Measurements from ENCODE around the gene G0S2.

Gene G0S2, protein sequence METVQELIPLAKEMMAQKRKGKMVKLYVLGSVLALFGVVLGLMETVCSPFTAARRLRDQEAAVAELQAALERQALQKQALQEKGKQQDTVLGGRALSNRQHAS

DNA sequence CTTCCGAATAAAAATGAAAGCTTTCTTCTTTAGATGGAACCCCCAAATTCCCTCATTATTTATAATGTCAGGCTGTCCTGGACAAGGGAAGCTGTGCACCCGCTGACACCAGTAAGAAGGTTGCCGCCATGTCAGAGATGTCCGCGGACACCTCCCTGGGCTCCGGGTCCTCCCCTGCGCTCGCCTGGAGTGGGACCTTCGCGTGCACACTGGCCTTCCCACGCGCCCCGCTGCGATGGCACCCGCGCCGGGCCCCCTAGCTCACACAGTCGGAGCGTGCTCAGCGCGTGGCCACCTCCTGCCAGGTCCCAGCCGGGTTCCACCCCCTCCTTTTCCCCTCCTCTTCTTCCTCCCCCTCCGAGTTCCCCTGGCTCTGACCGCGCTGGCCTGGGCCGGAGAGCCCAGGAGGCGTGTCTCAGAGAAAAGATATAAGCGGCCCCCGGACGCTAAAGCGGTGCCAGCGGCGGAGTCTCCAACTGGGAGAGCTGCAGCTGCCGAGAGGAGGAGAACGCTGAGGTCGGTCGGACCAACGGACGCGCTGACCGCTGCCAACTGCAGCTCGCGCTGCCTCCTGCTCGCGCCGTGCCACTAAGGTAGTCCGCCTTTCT is at the start of gene G0S2:
G0S2 (plus strand) TSS at position 456 of the 608 bp plus-strand sequence. CDS start 273 bp downstream, outside the sequence.
- peak; percentile 68 for DNase-seq (ENCODE audit: low spot score)

GRCh38 chr1:209625791-209626285 is 49.4 kb upstream of the G0S2 start:
- DNase-seq (ENCODE audit: low spot score): no peak

DNA sequence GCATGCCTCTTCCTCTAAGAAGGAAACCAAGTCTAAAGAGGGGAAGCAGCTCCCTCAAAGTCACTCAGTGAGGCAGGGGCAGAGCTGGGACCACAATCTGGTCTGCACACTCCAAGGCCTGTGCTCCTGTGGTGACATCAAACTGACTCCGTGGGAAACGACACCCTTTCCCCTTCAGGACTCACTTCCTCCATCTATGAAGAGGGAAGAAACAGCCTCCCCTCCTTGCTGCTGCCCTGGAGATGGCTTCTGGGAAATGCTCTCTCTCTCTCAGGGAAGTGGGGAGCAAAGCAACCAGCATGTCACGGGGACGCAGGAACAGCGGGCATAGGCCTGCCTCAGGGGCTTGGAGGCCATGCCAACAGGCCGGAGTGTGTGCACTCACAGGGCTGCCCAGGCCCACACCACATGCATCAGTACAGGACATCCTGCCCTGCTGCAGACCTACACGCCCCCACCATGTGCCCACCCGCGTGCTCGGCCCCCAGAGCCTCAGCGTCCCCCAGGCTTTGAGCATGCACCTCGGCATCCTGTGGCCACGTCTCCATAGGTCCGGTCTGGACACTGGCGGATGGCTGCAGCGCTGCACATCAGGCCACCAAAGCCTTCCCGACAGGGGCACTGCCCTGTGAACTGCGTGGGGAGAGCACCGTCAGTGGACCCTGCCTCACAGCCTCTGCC is 48.7 kb upstream of the G0S2 start:
- no peak for DNase-seq (ENCODE audit: low spot score)

DNA sequence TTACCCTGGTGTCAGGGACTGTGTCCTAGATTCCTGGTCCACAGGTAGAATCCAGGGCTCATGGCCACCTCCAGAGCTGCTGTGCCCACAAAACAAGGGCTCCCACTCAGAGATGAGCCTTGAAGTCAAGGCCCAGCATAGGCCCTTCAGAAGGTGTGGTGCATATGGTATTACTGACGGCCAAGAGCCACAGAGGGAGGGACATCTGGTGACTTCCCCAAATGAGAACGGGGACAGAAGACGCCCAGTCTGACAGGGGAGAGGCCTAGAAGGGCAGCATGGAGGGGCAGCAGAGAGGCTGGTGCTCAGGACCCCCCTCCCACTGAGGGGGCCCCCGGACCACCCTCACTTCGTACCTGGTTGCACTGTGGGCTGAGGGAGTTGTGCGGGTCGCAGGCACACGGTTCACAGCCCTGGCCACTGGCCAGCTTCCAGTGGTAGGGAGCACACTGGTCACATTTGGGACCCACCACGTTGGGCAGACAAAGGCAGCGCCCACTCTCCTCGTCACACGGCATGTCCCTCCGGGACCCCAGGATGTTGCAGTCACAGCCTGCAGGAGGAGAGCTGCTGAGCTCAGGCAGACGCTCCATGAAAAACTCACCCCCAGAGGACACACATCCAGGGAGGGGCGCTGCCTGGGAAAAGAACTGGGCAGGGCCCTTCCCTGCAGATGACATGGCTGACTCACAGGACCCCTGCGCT is 48.0 kb upstream of the G0S2 start:
- DNase-seq (ENCODE audit: low spot score): no peak

DNA sequence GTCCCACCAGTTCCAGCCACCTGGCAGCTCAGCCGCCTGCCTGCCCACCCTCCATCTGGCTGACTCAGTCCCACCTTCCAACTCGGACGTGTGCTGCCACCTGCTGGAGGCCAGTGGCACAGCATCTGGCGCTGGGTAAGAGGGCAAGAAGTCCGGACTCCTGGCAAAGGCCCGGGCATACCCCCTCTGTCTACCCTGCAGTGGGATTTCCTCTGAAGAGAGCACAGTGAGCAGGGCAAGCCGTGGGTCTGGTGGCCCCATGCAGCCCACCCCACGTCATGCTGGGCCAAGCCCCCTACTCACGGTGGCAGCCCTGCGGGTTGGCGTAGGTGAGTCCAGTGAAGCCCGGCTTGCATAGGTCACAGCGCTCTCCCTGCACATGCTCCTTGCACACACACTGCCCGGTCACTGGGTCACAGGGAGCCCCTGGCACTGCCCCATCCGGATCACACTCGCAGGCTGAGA is 47.4 kb upstream of the G0S2 start:
- DNase-seq (ENCODE audit: low spot score): peak; percentile 92

DNA sequence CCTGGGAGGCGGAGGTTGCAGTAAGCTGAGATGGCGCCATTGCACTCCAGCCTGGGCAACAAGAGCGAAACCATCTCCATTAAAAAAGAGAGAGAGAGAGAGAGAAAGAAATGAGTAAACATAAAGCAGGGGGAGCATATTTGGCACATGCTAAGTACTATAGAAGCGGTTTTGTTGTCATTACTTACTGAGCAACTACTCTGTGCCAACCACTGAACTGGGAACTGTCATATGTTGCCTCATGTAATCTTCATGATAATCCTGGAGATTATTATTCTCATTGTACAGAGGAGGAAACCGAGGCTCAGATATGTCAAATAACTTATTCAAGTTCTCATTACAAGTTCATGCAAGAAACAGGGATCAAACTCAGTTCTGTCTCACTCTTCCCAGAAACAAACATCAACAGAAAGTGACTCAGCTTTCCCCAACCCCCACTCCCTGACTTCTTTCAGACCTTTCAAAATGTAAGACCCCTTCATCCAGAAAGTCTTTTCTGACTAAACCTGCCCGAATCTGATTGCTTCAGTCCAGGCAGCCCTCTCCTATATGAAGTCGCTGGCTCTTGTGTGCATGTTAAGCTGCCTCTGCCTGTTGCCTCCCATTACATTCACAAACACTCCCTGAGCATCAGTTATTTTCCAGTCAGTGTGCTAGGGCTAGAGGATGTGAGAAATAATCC is 46.5 kb upstream of the G0S2 start:
- DNase-seq (ENCODE audit: low spot score): no peak

DNA sequence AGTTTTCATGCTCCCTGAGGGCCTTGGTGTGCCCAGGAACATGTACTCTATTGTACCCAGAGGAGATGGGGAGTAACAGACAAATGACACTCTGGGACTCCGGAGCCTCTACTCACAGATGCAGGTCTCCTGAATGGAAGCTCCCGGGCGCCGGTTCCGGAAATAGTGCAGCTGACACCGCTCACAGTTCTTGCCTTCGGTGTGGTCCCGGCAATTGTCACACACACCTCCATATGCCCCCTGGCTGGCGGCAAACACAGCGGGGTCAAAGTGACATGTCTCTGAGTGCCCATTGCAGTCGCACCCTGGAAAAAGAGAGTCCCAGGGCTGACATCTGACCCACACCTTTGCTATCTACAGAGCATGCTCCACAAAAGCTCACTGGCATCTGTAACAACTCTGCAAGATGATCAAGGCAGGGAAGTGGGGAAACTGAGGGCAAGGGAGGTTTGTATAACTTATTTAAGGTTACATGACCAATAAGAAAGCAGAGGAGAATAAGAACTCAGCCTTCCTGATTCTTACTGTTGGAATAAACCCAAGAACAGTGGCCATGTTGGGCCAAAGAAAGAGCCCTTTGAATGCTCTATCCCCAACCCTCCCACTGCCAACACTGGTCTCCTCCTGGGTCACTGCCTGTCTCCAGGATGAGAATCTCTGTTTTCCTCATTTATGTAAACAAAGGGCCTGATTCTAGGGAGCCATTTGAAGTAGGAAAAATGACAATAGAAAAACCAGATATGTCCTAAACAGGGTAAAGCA is 45.4 kb upstream of the G0S2 start:
- DNase-seq (ENCODE audit: low spot score): no peak

- DNase-seq (ENCODE audit: low spot score): no peak
These were observed 44.6 kb upstream of the G0S2 start for GRCh38 chr1:209630383-209631225.

DNA sequence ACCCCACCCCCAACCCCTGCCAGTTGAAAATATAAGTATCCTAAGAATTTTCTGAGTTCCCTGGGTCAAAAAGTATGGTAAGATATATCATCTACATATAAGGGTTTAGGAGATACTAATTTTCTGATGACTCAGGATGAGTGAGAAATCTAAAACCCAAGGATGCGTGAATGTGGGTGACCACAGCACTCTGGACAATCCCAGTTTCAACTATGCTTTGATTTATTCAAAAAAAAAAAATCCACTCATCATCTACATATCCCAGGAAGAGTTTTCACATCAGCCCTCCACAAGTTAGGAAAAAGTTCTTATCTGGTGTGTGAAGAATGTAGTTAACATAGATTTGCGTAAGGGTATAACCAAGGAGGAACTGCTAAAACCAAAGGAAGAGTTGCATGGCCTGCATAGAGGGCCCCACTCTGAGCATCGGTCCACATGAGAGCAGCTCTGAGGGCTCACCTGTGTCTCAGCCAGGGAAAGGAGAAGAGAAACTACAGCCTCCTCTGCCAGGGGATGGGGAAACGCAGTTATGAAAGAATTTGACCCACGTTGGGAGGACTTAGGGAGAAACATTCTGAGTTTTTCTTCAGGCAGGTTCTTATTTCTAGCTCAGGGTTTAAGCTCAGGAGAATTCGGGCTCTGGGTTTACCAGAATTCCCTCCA is 41.7 kb upstream of the G0S2 start:
- DNase-seq (ENCODE audit: low spot score): no peak

- no peak for DNase-seq (ENCODE audit: low spot score)
These were observed 41.0 kb upstream of the G0S2 start for GRCh38 chr1:209634005-209634737.

DNA sequence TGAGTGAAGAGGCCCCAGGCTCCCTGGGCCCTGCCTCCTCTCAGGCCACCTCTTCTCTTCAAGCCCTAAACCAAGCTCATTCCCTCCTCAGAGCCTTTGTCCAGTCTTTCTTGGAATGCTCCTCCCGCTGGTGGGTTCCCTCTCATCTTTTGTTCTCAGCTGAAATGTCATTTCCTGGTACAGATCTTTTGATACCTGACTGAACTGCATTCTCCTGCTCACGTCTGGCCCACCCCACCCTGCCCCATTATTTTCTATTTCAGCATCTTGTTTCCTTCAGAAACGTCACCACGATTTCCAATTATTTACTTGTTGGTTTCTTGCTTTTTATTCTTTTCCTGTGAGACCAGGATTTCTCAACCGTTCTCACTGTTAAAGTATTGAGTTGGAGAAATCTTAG is 39.4 kb upstream of the G0S2 start:
- no peak for DNase-seq (ENCODE audit: low spot score)

DNA sequence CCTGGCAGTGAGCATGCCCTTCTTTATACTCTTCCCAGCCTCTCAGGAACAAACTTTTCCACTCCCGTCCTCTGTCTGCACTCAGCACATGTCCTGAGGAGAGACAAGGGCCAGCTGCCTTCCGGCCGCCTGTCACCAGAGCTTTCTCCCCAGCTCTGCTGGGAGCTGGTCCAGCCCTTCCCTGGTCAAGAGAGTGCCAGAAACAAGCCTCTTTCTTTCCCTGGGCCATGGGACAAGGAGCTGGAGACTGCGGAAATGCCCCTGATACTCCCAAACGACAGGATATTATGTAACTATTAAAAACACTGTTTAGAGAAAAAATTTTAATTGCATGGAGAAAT is 33.4 kb upstream of the G0S2 start:
- DNase-seq (ENCODE audit: low spot score): no peak

- DNase-seq (ENCODE audit: low spot score): no peak
These were observed 32.4 kb upstream of the G0S2 start for GRCh38 chr1:209642816-209643215.

DNA sequence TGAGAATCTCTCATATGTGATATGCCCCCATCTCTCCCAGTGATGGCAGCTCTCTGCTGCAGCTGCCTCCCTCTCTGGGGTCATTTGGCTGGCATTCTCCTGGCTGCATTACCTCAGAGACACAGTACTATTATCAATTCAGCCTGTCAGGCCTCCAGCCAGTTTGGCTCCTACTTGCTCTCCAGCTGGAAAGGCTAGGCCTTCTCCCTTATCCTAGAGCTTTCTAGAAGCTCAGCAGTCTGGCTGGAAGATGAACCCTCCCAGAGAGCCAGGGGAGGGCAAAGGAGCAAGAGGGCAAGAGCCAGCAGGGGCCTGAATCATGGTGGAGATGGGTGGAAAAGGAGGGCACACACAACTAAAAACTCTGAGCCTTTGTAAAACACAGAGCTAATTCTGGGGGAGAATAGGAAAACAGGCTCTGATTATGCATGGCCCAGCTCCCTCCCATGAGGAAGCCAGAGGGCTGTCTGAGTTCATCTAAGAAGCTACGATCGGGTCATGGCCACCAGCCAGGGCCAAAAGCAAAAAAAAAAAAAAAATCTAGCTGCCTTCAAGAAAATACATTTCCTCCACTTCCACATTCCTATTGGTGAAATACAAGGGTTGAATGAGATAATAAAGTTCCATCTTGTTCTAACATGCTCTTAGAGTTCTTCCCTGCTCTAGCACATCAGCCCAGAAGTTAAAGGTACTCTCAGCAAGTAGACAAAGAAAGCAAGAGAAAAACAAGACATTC is 31.8 kb upstream of the G0S2 start:
- DNase-seq (ENCODE audit: low spot score): no peak

- no peak for DNase-seq (ENCODE audit: low spot score)
These were observed 29.4 kb upstream of the G0S2 start for GRCh38 chr1:209645574-209646452.

GRCh38 chr1:209646558-209646957 is 28.7 kb upstream of the G0S2 start:
- DNase-seq (ENCODE audit: low spot score): no peak

DNA sequence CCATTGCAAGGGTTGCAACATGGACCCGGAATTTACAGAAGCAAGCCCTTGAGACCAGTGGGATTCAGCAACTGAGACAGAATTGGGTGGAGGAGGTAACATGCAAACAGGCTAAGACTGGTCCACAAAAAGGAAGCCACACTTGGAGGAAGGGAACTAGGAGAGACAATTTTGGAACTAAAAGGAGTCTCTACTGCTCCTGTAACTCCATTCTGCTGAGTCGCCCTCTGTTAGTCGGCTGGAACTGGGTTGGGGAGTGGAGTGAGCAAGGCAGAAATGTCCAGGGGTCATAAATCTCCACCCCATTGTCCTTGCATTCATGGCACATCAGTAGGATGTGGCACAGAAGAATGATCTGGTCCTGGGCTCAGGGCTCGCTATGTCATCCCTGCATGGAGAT is 28.1 kb upstream of the G0S2 start:
- DNase-seq (ENCODE audit: low spot score): no peak

DNA sequence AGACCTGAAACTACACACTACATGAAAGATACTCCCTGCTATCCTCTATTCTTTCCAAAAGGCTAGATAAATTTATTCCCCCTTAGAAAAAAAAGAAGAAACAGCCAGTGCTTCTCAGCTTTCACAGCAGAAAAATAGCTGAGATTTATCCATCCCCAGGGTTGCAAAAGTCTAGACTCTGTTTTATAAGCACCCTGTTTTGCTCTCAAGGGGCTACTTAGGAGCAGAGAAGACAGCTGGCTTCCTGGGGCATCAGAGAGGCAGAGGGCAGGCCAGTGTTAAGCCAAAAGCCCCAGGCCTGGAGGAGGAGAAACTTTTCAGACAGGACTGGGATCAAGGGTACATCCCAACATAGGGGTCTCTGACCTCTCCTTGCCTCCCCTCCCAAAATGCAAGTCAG is 26.9 kb upstream of the G0S2 start:
- no peak for DNase-seq (ENCODE audit: low spot score)

Measured in ecto neural progenitor cell (in vitro differentiated cells).